Activated T-cell treated with anti-CD3 and anti-CD28 coated beads, Interleukin-2, amount 50 U/mL, for 72 hours (primary cell): Measurements from ENCODE around the gene CUEDC1. TPM values are rescaled to one million over a fixed set of nuclear protein-coding genes. Genes with fewer than 3 reads are reported as not detected.
A peak's percentile ranks its signal among the peaks of the same experiment; 100 is the strongest.

Source experiments
- ATAC-seq, 2 donors: fragments of 150-1000 bp; cut with Tn5 transposase; replicated peaks in 1 of 2; 2 replicates each; pipeline ENCODE4 v1.10.0; 2021; ENCODE audit warnings: moderate library complexity in 2 of 2, mild to moderate bottlenecking in 1 of 2
- DNase-seq, 2 donors: peaks; one replicate each; pipeline ENCODE4 v3.0.0; 2021 to 2022; ENCODE audit warnings: mixed read lengths in 1 of 2
- H3K27ac Mint-ChIP-seq: one replicate; pipeline ENCODE4 v1.8.0; 2022; ENCODE audit warnings: mild to moderate bottlenecking, moderate library complexity, mixed read lengths
- H3K27me3 Mint-ChIP-seq: one replicate; pipeline ENCODE4 v1.8.0; 2022; ENCODE audit warnings: low read depth, mixed read lengths
- H3K36me3 Mint-ChIP-seq, 2 donors: one replicate each; pipeline ENCODE4 v1.8.0; 2022; ENCODE audit warnings: mixed read lengths in 2 of 2, mild to moderate bottlenecking in 1 of 2; ENCODE audit not compliant: insufficient read depth in 2 of 2
- H3K4me1 Mint-ChIP-seq: one replicate; pipeline ENCODE4 v1.8.0; 2022; ENCODE audit warnings: low read depth, mixed read lengths
- H3K4me3 Mint-ChIP-seq, 2 donors: one replicate each; pipeline ENCODE4 v1.8.0; 2022; ENCODE audit warnings: mild to moderate bottlenecking in 2 of 2, mixed read lengths in 2 of 2, moderate library complexity in 2 of 2
- H3K9me3 Mint-ChIP-seq, 2 donors: one replicate each; pipeline ENCODE4 v1.8.0; 2022; ENCODE audit warnings: mixed read lengths in 2 of 2
- total RNA-seq, 2 donors: library from RNA; stranded (reverse); gene quantifications; one replicate each; pipeline ENCODE4 v1.2.3, GENCODE V29; 2022

The CUEDC1 gene
- total RNA-seq, 2 donors from 2014 or later: 1.1 to 1.4 TPM

GRCh38 chr17:57861000-57861789 lies 94.0 kb downstream of the CUEDC1 start:
- Mint-ChIP-seq H3K27ac (no peak overlapping the region), H3K9me3 (no peaks in the 10 kb centered on the region), H3K27me3 (peaks cover 44% of the 10 kb centered on the region), H3K4me3 (peak overlapping the region; percentile 83 to 88), H3K4me1 (peaks cover 9% of the 10 kb centered on the region), H3K36me3 (no peaks in the 10 kb centered on the region)
- ATAC-seq: peak; percentile 67 to 75
- DNase-seq: peak; percentile 20 to 42

DNA sequence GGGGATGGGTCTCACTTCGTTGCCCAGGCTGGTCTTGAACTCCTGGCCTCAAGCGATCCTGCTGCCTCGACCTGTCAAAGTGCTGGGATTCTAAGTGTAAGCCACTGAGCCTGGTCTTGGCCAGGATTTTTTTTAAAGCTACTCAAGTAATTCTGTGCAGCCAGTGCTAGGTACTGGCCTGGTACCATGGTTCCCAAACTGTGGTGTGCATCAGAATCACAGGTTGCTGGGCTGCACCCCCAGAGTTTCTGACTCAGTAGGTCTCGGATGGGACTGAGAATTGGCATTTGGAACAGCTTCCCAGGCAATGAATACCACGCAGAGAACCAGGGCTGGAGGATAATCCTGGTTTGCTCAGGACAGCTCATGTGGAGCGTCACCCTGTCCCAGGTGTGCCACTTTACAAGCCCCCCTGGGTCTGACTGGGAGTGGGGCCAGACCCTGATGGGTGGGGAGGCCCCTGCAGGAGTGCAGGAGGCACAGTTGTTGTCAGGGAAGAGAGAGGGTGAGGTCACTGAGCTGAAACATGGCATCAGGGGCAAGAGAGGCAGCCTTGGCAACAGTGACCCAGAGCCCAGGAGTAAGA lies 94.7 kb downstream of the CUEDC1 start:
- no peak overlapping the region for H3K27ac Mint-ChIP-seq
- no peaks in the 10 kb centered on the region for H3K36me3 Mint-ChIP-seq
- peak overlapping the region; percentile 83 to 88 for H3K4me3 Mint-ChIP-seq
- ATAC-seq: peak; percentile 8 to 12
- no peaks in the 10 kb centered on the region for H3K9me3 Mint-ChIP-seq
- H3K27me3 Mint-ChIP-seq: peaks cover 44% of the 10 kb centered on the region
- no peak for DNase-seq
- H3K4me1 Mint-ChIP-seq: peaks cover 9% of the 10 kb centered on the region

DNA sequence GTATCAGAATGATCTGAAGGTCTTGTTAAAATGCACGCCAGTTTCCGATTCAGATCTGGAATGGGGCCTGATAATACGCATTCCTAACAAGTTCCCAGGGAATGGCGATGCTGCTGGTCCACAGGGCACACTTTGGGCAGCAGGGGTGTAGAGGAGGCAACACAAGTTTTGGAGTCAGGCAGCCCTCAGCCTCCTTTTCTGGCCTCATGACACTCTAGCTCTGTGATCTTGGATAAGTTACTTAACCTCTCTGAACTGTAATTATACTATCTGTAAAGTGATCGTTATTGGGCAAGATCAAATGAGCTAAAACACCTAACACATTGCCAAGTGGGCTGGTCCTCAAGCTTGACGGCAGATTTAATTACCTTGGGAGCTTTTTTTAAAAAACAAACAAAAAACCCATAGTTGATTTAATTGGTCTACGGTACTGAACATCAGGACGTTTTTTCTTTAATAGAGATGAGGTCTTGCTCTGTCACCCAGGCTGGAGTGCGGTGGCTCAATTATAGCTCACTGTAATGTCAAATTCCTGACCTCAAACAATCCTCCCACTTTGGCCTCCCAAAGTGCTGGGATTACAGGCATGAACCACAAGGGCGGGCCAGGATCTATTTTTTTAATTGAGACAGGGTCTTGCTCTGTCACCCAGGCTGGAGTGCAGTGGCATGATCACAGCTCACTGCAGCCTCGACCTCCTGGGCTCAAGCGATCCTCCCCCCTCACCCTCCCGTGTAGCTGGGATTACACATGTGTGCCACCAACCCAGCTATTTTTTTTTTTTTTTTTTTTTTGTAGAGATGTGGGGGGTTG lies 95.4 kb downstream of the CUEDC1 start:
- no peak for DNase-seq
- no peak overlapping the region for H3K27ac Mint-ChIP-seq
- H3K27me3 Mint-ChIP-seq: peaks cover 44% of the 10 kb centered on the region
- H3K4me3 Mint-ChIP-seq: no peak overlapping the region
- no peaks in the 10 kb centered on the region for H3K9me3 Mint-ChIP-seq
- no peak for ATAC-seq
- H3K36me3 Mint-ChIP-seq: no peaks in the 10 kb centered on the region
- H3K4me1 Mint-ChIP-seq: peaks cover 9% of the 10 kb centered on the region

- DNase-seq (no peak), ATAC-seq (no peak)
- Mint-ChIP-seq H3K27me3 (peaks cover 39% of the 10 kb centered on the region), H3K27ac (no peak overlapping the region), H3K4me1 (peaks cover 9% of the 10 kb centered on the region), H3K36me3 (no peaks in the 10 kb centered on the region), H3K4me3 (no peak overlapping the region), H3K9me3 (no peaks in the 10 kb centered on the region)
These were observed 96.4 kb downstream of the CUEDC1 start for GRCh38 chr17:57858838-57859237.

DNA sequence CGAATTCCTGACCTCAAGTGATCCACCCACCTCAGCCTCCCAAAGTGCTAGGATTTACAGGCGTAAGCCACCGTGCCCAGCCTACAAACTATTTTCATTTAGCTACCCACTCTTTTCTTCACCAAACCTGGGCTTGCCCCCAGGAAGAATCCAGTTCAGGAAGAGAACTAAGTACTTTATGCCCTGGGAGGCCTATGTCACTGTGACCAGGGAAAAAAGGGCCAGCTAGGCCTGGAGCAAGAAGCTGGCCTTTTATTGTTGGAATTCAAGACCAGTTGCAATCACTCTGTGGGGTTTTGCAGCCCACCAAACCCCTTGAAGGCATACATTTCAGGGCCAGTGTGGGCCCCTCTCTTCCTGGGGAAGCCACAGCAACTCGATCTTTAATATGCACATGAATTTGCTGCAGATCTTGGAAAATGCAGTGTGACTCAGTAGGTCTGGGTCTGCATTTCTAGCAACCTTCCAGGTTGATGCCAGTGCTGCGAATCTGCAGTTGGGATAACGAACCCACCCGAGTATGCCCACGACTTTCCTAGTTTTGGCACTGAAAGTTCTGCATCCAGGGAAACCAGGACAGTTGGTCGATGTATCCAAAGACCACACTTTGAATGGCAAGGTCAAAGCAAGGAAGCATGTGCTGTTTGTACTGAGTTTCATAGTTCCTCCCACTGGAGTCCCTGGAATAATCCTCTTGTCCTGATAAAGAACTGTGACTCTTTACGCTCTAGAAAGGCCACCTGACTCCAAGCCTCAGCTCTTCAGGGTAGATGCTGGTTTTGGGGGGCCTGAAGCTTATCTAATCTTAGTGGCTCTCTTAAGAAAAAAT lies 98.2 kb downstream of the CUEDC1 start:
- ATAC-seq (no peak), DNase-seq (no peak)
- Mint-ChIP-seq H3K36me3 (no peaks in the 10 kb centered on the region), H3K4me3 (no peak overlapping the region), H3K27me3 (peaks cover 21% of the 10 kb centered on the region), H3K4me1 (peaks cover 9% of the 10 kb centered on the region), H3K27ac (no peak overlapping the region), H3K9me3 (no peaks in the 10 kb centered on the region)

- no peak for DNase-seq
- no peak for ATAC-seq
- Mint-ChIP-seq H3K36me3 (no peaks in the 10 kb centered on the region), H3K4me3 (no peak overlapping the region), H3K27me3 (peaks cover 16% of the 10 kb centered on the region), H3K27ac (no peak overlapping the region), H3K4me1 (peaks cover 15% of the 10 kb centered on the region), H3K9me3 (no peaks in the 10 kb centered on the region)
These were observed 99.7 kb downstream of the CUEDC1 start for GRCh38 chr17:57855391-57856035.

DNA sequence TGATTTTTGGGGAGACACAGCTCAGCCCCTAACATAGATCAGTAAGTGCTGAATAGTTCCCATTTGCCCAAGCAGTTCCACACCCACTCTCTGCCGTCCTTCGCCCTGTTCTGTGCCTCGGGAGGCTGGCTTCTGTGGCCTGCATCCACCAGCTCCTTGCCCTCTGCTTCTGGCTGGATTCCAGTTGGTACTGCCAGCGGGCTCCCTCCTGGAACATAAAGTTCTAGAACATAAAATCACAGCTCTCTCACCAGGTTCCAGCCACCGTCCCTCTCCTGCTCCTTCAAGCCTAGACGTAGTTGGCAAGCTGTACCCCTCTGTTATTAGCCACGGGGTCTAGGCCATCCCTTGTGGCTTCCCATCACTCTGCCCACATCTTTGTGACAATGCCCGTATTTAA lies 101.5 kb downstream of the CUEDC1 start:
- H3K27ac Mint-ChIP-seq: no peak overlapping the region
- ATAC-seq (no peak), DNase-seq (no peak)
- no peaks in the 10 kb centered on the region for H3K9me3 Mint-ChIP-seq
- H3K4me1 Mint-ChIP-seq: peaks cover 26% of the 10 kb centered on the region
- H3K4me3 Mint-ChIP-seq: no peak overlapping the region
- peaks cover 4 to 8% of the 10 kb centered on the region in 2 donors for H3K36me3 Mint-ChIP-seq
- peaks cover 4% of the 10 kb centered on the region for H3K27me3 Mint-ChIP-seq

GRCh38 chr17:57852955-57853328 lies 102.3 kb downstream of the CUEDC1 start:
- H3K27ac Mint-ChIP-seq: no peak overlapping the region
- H3K27me3 Mint-ChIP-seq: no peaks in the 10 kb centered on the region
- H3K4me1 Mint-ChIP-seq: peaks cover 34% of the 10 kb centered on the region
- peaks cover 4 to 8% of the 10 kb centered on the region in 2 donors for H3K36me3 Mint-ChIP-seq
- H3K9me3 Mint-ChIP-seq: no peaks in the 10 kb centered on the region
- DNase-seq (no peak), ATAC-seq (no peak)
- no peak overlapping the region for H3K4me3 Mint-ChIP-seq

DNA sequence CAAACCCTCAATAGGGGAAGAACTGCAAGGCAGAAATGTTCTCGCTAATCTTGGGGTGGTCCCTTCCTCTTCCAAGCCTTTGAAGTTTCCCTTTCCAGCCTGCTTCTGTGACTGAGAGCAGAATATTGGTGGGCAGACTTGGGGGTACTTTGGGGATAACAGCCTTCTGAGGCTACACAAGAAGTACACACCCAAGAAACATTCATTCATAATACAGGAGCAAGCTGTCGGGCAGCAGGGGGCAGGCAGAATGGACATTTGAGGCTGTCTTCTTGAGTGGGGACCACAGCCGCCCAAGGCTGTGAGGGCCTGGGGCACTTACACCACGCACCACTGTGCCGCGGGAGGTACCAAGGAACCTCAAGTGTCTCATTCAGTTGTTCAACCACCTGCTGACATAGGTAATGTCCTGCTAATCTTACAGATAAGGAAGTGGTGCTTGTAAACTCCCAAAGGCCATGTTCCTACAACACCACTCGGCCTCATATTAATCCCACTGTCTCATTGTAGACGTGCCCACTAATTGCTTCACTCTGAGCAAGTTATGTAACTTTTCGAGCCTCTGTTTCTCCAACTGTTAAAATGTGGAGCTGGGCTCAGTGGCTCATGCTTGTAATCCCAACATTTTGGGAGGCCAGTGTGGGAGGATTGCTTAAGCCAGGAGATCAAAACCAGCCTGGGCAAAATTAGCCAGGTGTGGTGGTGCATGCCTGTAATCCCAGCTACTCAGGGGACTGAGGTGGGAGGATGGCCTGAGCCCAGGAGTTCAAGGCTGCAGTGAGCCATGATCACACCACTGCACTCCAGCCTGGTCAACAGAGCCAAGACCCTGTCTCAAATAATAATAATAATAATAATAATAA lies 102.9 kb downstream of the CUEDC1 start:
- Mint-ChIP-seq H3K9me3 (no peaks in the 10 kb centered on the region), H3K27ac (no peak overlapping the region), H3K4me1 (peaks cover 37% of the 10 kb centered on the region), H3K27me3 (no peaks in the 10 kb centered on the region), H3K36me3 (peaks cover 4 to 8% of the 10 kb centered on the region in 2 donors), H3K4me3 (peak overlapping the region; percentile 13 to 60)
- ATAC-seq (no peak), DNase-seq (no peak)

GRCh38 chr17:57849874-57850754 lies 105.1 kb downstream of the CUEDC1 start, which contains the start of gene MRPS23:
Gene MRPS23, minus strand, starts transcription at chr17:57850044. Its CDS starts 34 bp downstream, at chr17:57850010.
- no peaks in the 10 kb centered on the region for H3K9me3 Mint-ChIP-seq
- H3K4me3 Mint-ChIP-seq: peak within 1 kb of the TSS; percentile 95 to 99
- peaks cover 37% of the 10 kb centered on the region for H3K4me1 Mint-ChIP-seq
- DNase-seq: peak; percentile 96 to 98
- no peaks in the 10 kb centered on the region for H3K27me3 Mint-ChIP-seq
- peak; percentile 95 to 96 for ATAC-seq
- peaks cover 4 to 8% of the 10 kb centered on the region in 2 donors for H3K36me3 Mint-ChIP-seq
- peak within 1 kb of the TSS; percentile 99 for H3K27ac Mint-ChIP-seq
